NCI-H2171 (cell line): ENCODE data around the gene COX17.

Experiments used
- DNase-seq: peaks from one replicate; lab custom pipeline; 2025; lab: John Stamatoyannopoulos, UW

The COX17 gene

GRCh38 chr3:119643528-119643927, 33.7 kb downstream of the COX17 start:
- DNase-seq = no peak

- DNase-seq = no peak
Observed at GRCh38 chr3:119642746-119643473, 34.3 kb downstream of the COX17 start.

- no peak for DNase-seq
Observed at GRCh38 chr3:119641416-119641815, 35.8 kb downstream of the COX17 start.

GRCh38 chr3:119639494-119640350, 37.5 kb downstream of the COX17 start:
- no peak for DNase-seq

GRCh38 chr3:119637679-119638477, 39.3 kb downstream of the COX17 start:
- no peak for DNase-seq

- no peak for DNase-seq
Observed at GRCh38 chr3:119636891-119637611, 40.2 kb downstream of the COX17 start.

GRCh38 chr3:119636249-119636648, 41.0 kb downstream of the COX17 start:
- DNase-seq = no peak

GRCh38 chr3:119635719-119636118, 41.5 kb downstream of the COX17 start:
- DNase-seq = no peak

GRCh38 chr3:119632829-119633228, 44.4 kb downstream of the COX17 start:
- DNase-seq = no peak

GRCh38 chr3:119632216-119632615, 45.0 kb downstream of the COX17 start:
- no peak for DNase-seq

- DNase-seq = no peak
Observed at GRCh38 chr3:119631516-119631915, 45.7 kb downstream of the COX17 start.

- no peak for DNase-seq
Observed at GRCh38 chr3:119630880-119631329, 46.3 kb downstream of the COX17 start.

GRCh38 chr3:119630128-119630879, 46.9 kb downstream of the COX17 start:
- no peak for DNase-seq

GRCh38 chr3:119628816-119629445, 48.3 kb downstream of the COX17 start:
- no peak for DNase-seq

GRCh38 chr3:119628390-119628789, 48.8 kb downstream of the COX17 start:
- no peak for DNase-seq

- no peak for DNase-seq
Observed at GRCh38 chr3:119627461-119627860, 49.7 kb downstream of the COX17 start.

- DNase-seq = no peak
Observed at GRCh38 chr3:119626196-119626595, 51.0 kb downstream of the COX17 start.

GRCh38 chr3:119625451-119626153, 51.6 kb downstream of the COX17 start:
- no peak for DNase-seq

GRCh38 chr3:119624002-119624720, 53.0 kb downstream of the COX17 start:
- DNase-seq = no peak
